Skeletal muscle satellite cell (primary cell): ENCODE data around the gene SGPP2.
"Not testable (repeated sequence)": the region's sequence is repeated elsewhere in the genome, so short reads cannot be mapped to it uniquely, and the experiment has no call there.

Experiments used
- H3K27me3 ChIP-seq: 2 replicates; pipeline ENCODE4 v1.7.0; 2013; ENCODE audit warnings: low read length; ENCODE audit not compliant: control insufficient read depth, insufficient read depth
- H3K36me3 ChIP-seq: 2 replicates; pipeline ENCODE4 v1.7.0; 2013; ENCODE audit warnings: mild to moderate bottlenecking, control low read depth, low read length; ENCODE audit not compliant: insufficient read depth
- H3K4me1 ChIP-seq: 2 replicates; pipeline ENCODE4 v1.7.0; 2013; ENCODE audit warnings: low read length; ENCODE audit not compliant: control insufficient read depth, insufficient read depth
- H3K4me2 ChIP-seq: 2 replicates; pipeline ENCODE4 v1.7.0; 2013; ENCODE audit warnings: mild to moderate bottlenecking, low read length
- H3K4me3 ChIP-seq: 2 replicates; pipeline ENCODE4 v1.7.0; 2013; ENCODE audit warnings: low read length
- H3K9ac ChIP-seq: 2 replicates; pipeline ENCODE4 v1.7.0; 2013; ENCODE audit warnings: mild to moderate bottlenecking, low read depth, low read length, moderate library complexity
- H3K9me3 ChIP-seq: replicated peaks from 2 replicates; pipeline ENCODE4 v1.7.0; 2013; ENCODE audit warnings: mild to moderate bottlenecking, control low read depth, low read length

SGPP2 gene

GRCh38 chr2:222410534-222410933, 13.8 kb upstream of the SGPP2 start:
- Histone ChIP-seq H3K4me1 (no peaks in the 10 kb centered on the region), H3K36me3 (no peaks in the 10 kb centered on the region), H3K9me3 (no peaks in the 10 kb centered on the region), H3K27me3 (no peaks in the 10 kb centered on the region), H3K4me3 (no peak overlapping the region), H3K9ac (no peak overlapping the region), H3K4me2 (no peak overlapping the region)

- H3K4me1 ChIP-seq, H3K4me2 ChIP-seq, H3K9me3 ChIP-seq, H3K36me3 ChIP-seq, H3K4me3 ChIP-seq, H3K9ac ChIP-seq, H3K27me3 ChIP-seq: not testable (repeated sequence)
Measured at GRCh38 chr2:222412334-222412733, 12.0 kb upstream of the SGPP2 start.

GRCh38 chr2:222413295-222413911, 10.9 kb upstream of the SGPP2 start:
- Histone ChIP-seq H3K9me3 (no peaks in the 10 kb centered on the region), H3K9ac (no peak overlapping the region), H3K4me3 (no peak overlapping the region), H3K4me1 (no peaks in the 10 kb centered on the region), H3K4me2 (no peak overlapping the region), H3K36me3 (no peaks in the 10 kb centered on the region), H3K27me3 (no peaks in the 10 kb centered on the region)

- Histone ChIP-seq H3K4me3 (no peak overlapping the region), H3K4me1 (no peaks in the 10 kb centered on the region), H3K27me3 (peaks cover 19% of the 10 kb centered on the region)
Measured at GRCh38 chr2:222418739-222419138, 5.6 kb upstream of the SGPP2 start.

GRCh38 chr2:222420508-222420907, 3.8 kb upstream of the SGPP2 start:
- Histone ChIP-seq H3K4me3 (no peak overlapping the region), H3K27me3 (peaks cover 33% of the 10 kb centered on the region), H3K36me3 (no peaks in the 10 kb centered on the region), H3K4me2 (no peak overlapping the region), H3K9ac (no peak overlapping the region), H3K9me3 (no peaks in the 10 kb centered on the region), H3K4me1 (no peaks in the 10 kb centered on the region)

More at GRCh38 chr2:222418739-222419138, 5.6 kb upstream of the SGPP2 start:
- no peak overlapping the region for H3K4me2 ChIP-seq
- no peaks in the 10 kb centered on the region for H3K9me3 ChIP-seq
- no peaks in the 10 kb centered on the region for H3K36me3 ChIP-seq
- no peak overlapping the region for H3K9ac ChIP-seq

- Histone ChIP-seq H3K27me3 (peaks cover 38% of the 10 kb centered on the region), H3K4me3 (no peak overlapping the region), H3K36me3 (no peaks in the 10 kb centered on the region), H3K9ac (no peak overlapping the region), H3K9me3 (no peaks in the 10 kb centered on the region), H3K4me2 (no peak overlapping the region), H3K4me1 (no peaks in the 10 kb centered on the region)
Measured at GRCh38 chr2:222421626-222422025, 2.7 kb upstream of the SGPP2 start.

GRCh38 chr2:222423186-222423585, 1.2 kb upstream of the SGPP2 start:
- H3K9ac ChIP-seq, result no peak overlapping the region
- H3K4me3 ChIP-seq, result no peak overlapping the region
- H3K27me3 ChIP-seq, result peaks cover 38% of the 10 kb centered on the region
- H3K9me3 ChIP-seq, result no peaks in the 10 kb centered on the region
- no peak overlapping the region for H3K4me2 ChIP-seq
- no peaks in the 10 kb centered on the region for H3K36me3 ChIP-seq
- no peaks in the 10 kb centered on the region for H3K4me1 ChIP-seq

GRCh38 chr2:222423632-222424275, 589 bp upstream of the SGPP2 start:
- Histone ChIP-seq H3K9ac (no peak overlapping the region), H3K4me3 (no peak overlapping the region), H3K4me2 (peak overlapping the region; percentile 77), H3K4me1 (no peaks in the 10 kb centered on the region), H3K27me3 (peaks cover 38% of the 10 kb centered on the region), H3K9me3 (no peaks in the 10 kb centered on the region), H3K36me3 (no peaks in the 10 kb centered on the region)

GRCh38 chr2:222424729-222425671, 657 bp downstream of the SGPP2 start:
- Histone ChIP-seq H3K9me3 (no peaks in the 10 kb centered on the region), H3K4me1 (no peaks in the 10 kb centered on the region), H3K4me2 (peak overlapping the region; percentile 77), H3K4me3 (peak overlapping the region; percentile 62), H3K9ac (no peak overlapping the region), H3K27me3 (peaks cover 38% of the 10 kb centered on the region), H3K36me3 (no peaks in the 10 kb centered on the region)

GRCh38 chr2:222427646-222428301, 3.4 kb downstream of the SGPP2 start:
- Histone ChIP-seq H3K9me3 (no peaks in the 10 kb centered on the region), H3K36me3 (no peaks in the 10 kb centered on the region), H3K4me3 (no peak overlapping the region), H3K27me3 (peaks cover 34% of the 10 kb centered on the region), H3K4me1 (no peaks in the 10 kb centered on the region), H3K9ac (no peak overlapping the region), H3K4me2 (no peak overlapping the region)

GRCh38 chr2:222430071-222430470, 5.7 kb downstream of the SGPP2 start:
- no peak overlapping the region for H3K9ac ChIP-seq
- H3K9me3 ChIP-seq, result no peaks in the 10 kb centered on the region
- H3K36me3 ChIP-seq, result no peaks in the 10 kb centered on the region
- no peak overlapping the region for H3K4me2 ChIP-seq
- no peaks in the 10 kb centered on the region for H3K4me1 ChIP-seq
- no peak overlapping the region for H3K4me3 ChIP-seq
- H3K27me3 ChIP-seq, result peaks cover 15% of the 10 kb centered on the region
